HepG2 (cell line): Measurements from ENCODE around the gene NREP. TPM values are rescaled to one million over a fixed set of nuclear protein-coding genes. Genes with fewer than 3 reads are reported as not detected.
A peak's percentile ranks its signal among the peaks of the same experiment; 100 is the strongest.

Source experiments
- ATAC-seq: fragments of 200-7000 bp; cut with Tn5 transposase; 3 replicates; pipeline ENCODE4 v1.9.1; 2020; ENCODE audit warnings: mild to moderate bottlenecking, moderate library complexity
- BruUV-seq: library from RNA; stranded (reverse); fragments of 400-500 nt; replicated peaks from 2 replicates; lab custom pipeline; 2021; lab: Mats Ljungman, UMichigan
- CTCF ChIA-PET: fragments of 300-600 bp; formaldehyde crosslinking; extraction: SDS; loops from one replicate; lab custom pipeline; 2021; ENCODE audit warnings: low total read pairs, inconsistent platforms, low intra/inter-chr PET ratio; lab: Yijun Ruan, JAX
- POLR2A ChIA-PET: fragments of 350-600 bp; sonication (Branson Sonifier 250); formaldehyde crosslinking; loops from one replicate; lab custom pipeline; 2020; ENCODE audit warnings: antibody characterized with exemption, inconsistent platforms; lab: Yijun Ruan, JAX
- DNase-seq: peaks from one replicate; pipeline ENCODE4 v3.0.0-alpha.2; 2015; ENCODE audit warnings: low spot score
- FAIRE-seq: peaks from 3 replicates; lab custom pipeline; 2011; peaks lifted over from hg19 to GRCh38; lab: Jason Lieb, UNC
- H2AFZ ChIP-seq: one replicate; pipeline ENCODE4 v1.6.1; 2011; ENCODE audit warnings: low read length, inconsistent platforms
- H3K27ac ChIP-seq: fragments of 300-600 bp; 3 replicates; pipeline ENCODE4 v1.8.0; 2011; ENCODE audit warnings: mixed run types, mild to moderate bottlenecking, mixed read lengths, low read length, inconsistent platforms; ENCODE audit not compliant: insufficient read depth; ENCODE audit errors: extremely low read length
- H3K27me3 ChIP-seq, 2 experiments: fragments of 200-600 bp in 1 of 2; 2 replicates in 1 of 2; 3 replicates in 1 of 2; pipeline versions ENCODE4 v1.6.0 to v1.8.0; 2011; ENCODE audit warnings: low read length in 2 of 2, mild to moderate bottlenecking in 2 of 2, moderate library complexity in 2 of 2, inconsistent platforms in 1 of 2; ENCODE audit not compliant: insufficient read depth in 2 of 2, control insufficient read depth in 1 of 2
- H3K36me3 ChIP-seq, 2 experiments: fragments of 200-600 bp in 1 of 2; replicated peaks in 1 of 2; 2 replicates in 1 of 2; 3 replicates in 1 of 2; pipeline versions ENCODE4 v1.5.1 to v1.8.0; 2011; ENCODE audit warnings: low read length in 2 of 2, inconsistent platforms in 1 of 2; ENCODE audit not compliant: insufficient read depth in 2 of 2, control insufficient read depth in 1 of 2
- H3K4me1 ChIP-seq: 2 replicates; pipeline ENCODE4 v1.5.1; 2012; ENCODE audit warnings: low read length, inconsistent platforms; ENCODE audit not compliant: insufficient read depth
- H3K4me2 ChIP-seq: 2 replicates; pipeline ENCODE4 v1.6.0; 2011; ENCODE audit warnings: low read depth, low read length, inconsistent platforms
- H3K4me3 ChIP-seq, 3 experiments: fragments of 200-600 bp in 1 of 3; sonication (generic), shearing (Covaris generic) in 1 of 3; replicated peaks in 1 of 3; 2 replicates each; pipeline ENCODE4 v1.5.1; 2011 to 2016; ENCODE audit warnings: low read length in 3 of 3, inconsistent platforms in 2 of 3, low read depth in 2 of 3, mild to moderate bottlenecking in 2 of 3, control low read depth in 1 of 3, mixed read lengths in 1 of 3; ENCODE audit not compliant: insufficient read depth in 1 of 3
- H3K79me2 ChIP-seq: one replicate; pipeline ENCODE4 v1.6.1; 2011; ENCODE audit warnings: low read length, inconsistent platforms; ENCODE audit not compliant: insufficient read depth
- H3K9ac ChIP-seq: 2 replicates; pipeline ENCODE4 v1.6.0; 2011; ENCODE audit warnings: mild to moderate bottlenecking, low read depth, low read length, inconsistent platforms; ENCODE audit not compliant: insufficient read depth
- H3K9me3 ChIP-seq: 2 replicates; pipeline ENCODE4 v1.5.1; 2012; ENCODE audit warnings: mild to moderate bottlenecking, low read length
- H4K20me1 ChIP-seq: 2 replicates; pipeline ENCODE4 v1.6.0; 2011; ENCODE audit warnings: inconsistent platforms, mild to moderate bottlenecking, low read length, moderate library complexity; ENCODE audit not compliant: insufficient read depth
- CEBPG ChIP-seq: IDR thresholded peaks from 2 replicates; pipeline ENCODE4 v1.6.1; 2016
- FOXP1 ChIP-seq, 2 experiments: fragments of 450-650 bp in 1 of 2; IDR thresholded peaks; 2 replicates each; pipeline ENCODE4 v1.6.1; 2017 to 2018; ENCODE audit warnings: antibody characterized with exemption in 1 of 2
- GATAD2A ChIP-seq: IDR thresholded peaks from 2 replicates; pipeline ENCODE4 v1.6.1; 2016
- HDAC2 ChIP-seq: sonication (generic); formaldehyde crosslinking; IDR thresholded peaks from 2 replicates; pipeline ENCODE4 v1.4.0; 2020; ENCODE audit warnings: missing genetic modification reagents
- HNF4A ChIP-seq: sonication (generic); formaldehyde crosslinking; IDR thresholded peaks from 2 replicates; pipeline ENCODE4 v1.4.0; 2020; ENCODE audit warnings: missing genetic modification reagents
- KDM5B ChIP-seq: sonication (generic); formaldehyde crosslinking; IDR thresholded peaks from 2 replicates; pipeline ENCODE4 v1.4.0; 2020; ENCODE audit warnings: missing genetic modification reagents, mild to moderate bottlenecking, borderline replicate concordance
- MED1 ChIP-seq: sonication (generic); formaldehyde crosslinking; IDR thresholded peaks from 2 replicates; pipeline ENCODE4 v1.4.0; 2020; ENCODE audit warnings: missing genetic modification reagents
- NCOA2 ChIP-seq: sonication (generic); formaldehyde crosslinking; IDR thresholded peaks from 2 replicates; pipeline ENCODE4 v1.8.0; 2022; ENCODE audit warnings: inconsistent platforms
- PAXIP1 ChIP-seq: sonication (generic); formaldehyde crosslinking; conservative IDR thresholded peaks from 2 replicates; pipeline ENCODE4 v1.4.0; 2020; ENCODE audit warnings: mild to moderate bottlenecking, missing genetic modification reagents, moderate library complexity
- RARA ChIP-seq: IDR thresholded peaks from 2 replicates; pipeline ENCODE4 v1.6.1; 2016; ENCODE audit warnings: missing genetic modification reagents, missing compliant biosample characterization
- RXRB ChIP-seq: IDR thresholded peaks from 2 replicates; pipeline ENCODE4 v1.6.1; 2016; ENCODE audit warnings: borderline replicate concordance, missing genetic modification reagents, missing compliant biosample characterization
- SOX13 ChIP-seq, 3 experiments: fragments of 450-650 bp in 1 of 3; sonication (generic) in 1 of 3; formaldehyde crosslinking in 1 of 3; IDR thresholded peaks in 2 of 3; conservative IDR thresholded peaks in 1 of 3; 2 replicates each; pipeline versions ENCODE4 v1.5.0 to v1.6.1; 2016 to 2020; ENCODE audit warnings: antibody characterized with exemption in 1 of 3, mild to moderate bottlenecking in 1 of 3, missing compliant biosample characterization in 1 of 3, missing genetic modification reagents in 1 of 3, moderate library complexity in 1 of 3
- SOX5 ChIP-seq: IDR thresholded peaks from 2 replicates; pipeline ENCODE4 v1.6.1; 2016; ENCODE audit warnings: borderline replicate concordance
- SOX6 ChIP-seq, 2 experiments: fragments of 450-650 bp in 1 of 2; sonication (generic) in 1 of 2; formaldehyde crosslinking in 1 of 2; IDR thresholded peaks; 2 replicates each; pipeline versions ENCODE4 v1.4.0 to v1.6.1; 2017 to 2020; ENCODE audit warnings: antibody characterized with exemption in 1 of 2, mild to moderate bottlenecking in 1 of 2, missing genetic modification reagents in 1 of 2
- SP4 ChIP-seq: sonication (generic); formaldehyde crosslinking; IDR thresholded peaks from 2 replicates; pipeline ENCODE4 v1.8.1; 2023; ENCODE audit warnings: mild to moderate bottlenecking, missing genetic modification reagents
- TBP ChIP-seq: sonication (generic); formaldehyde crosslinking; IDR thresholded peaks from 2 replicates; pipeline ENCODE4 v1.5.0; 2020; ENCODE audit warnings: missing genetic modification reagents
- ZEB1 ChIP-seq: IDR thresholded peaks from 2 replicates; pipeline ENCODE4 v1.6.1; 2012; ENCODE audit warnings: mild to moderate bottlenecking, low read depth, inconsistent platforms; ENCODE audit not compliant: insufficient replicate concordance
- ZMYM4 ChIP-seq: sonication (generic); formaldehyde crosslinking; IDR thresholded peaks from 2 replicates; pipeline ENCODE4 v1.8.1; 2023; ENCODE audit warnings: mild to moderate bottlenecking, missing genetic modification reagents
- ZNF263 ChIP-seq: sonication (generic); formaldehyde crosslinking; IDR thresholded peaks from 2 replicates; pipeline ENCODE4 v1.4.0; 2020; ENCODE audit warnings: missing genetic modification reagents
- ZNF362 ChIP-seq: sonication (generic); formaldehyde crosslinking; IDR thresholded peaks from 2 replicates; pipeline ENCODE4 v1.4.0; 2020; ENCODE audit warnings: missing genetic modification reagents, mild to moderate bottlenecking, borderline replicate concordance
- ZNF644 ChIP-seq: IDR thresholded peaks from 2 replicates; pipeline ENCODE4 v1.6.1; 2016; ENCODE audit warnings: low read depth
- in situ Hi-C: cut with HindIII; loops from 2 replicates; pipeline ENCODE4 v1.10.0; 2017; ENCODE audit warnings: low pct_unique_long_range_greater_than_20kb; ENCODE audit not compliant: extremely low pct_ligation_motif_present
- intact Hi-C: fragments of 100-400 bp; cut with micrococcal nuclease; formaldehyde crosslinking; loops from one replicate; pipeline ENCODE4 v1.10.0; 2022; ENCODE audit not compliant: unreplicated experiment
- polyA plus RNA-seq, 8 experiments: library from polyadenylated mRNA; depleted of rRNA in 3 of 8; stranded (reverse) in 7 of 8; unstranded in 1 of 8; fragments of >200 nt; fragmentation: Illumina TruSeq in 4 of 8; extraction: Trizol in 4 of 8; gene quantifications; 2 replicates each; pipeline versions ENCODE4 v1.2.1 to v1.2.3, GENCODE V29; 2011 to 2016; ENCODE audit warnings: low read depth in 4 of 8, missing spikeins in 1 of 8, mixed read lengths in 1 of 8; ENCODE audit not compliant: insufficient read depth in 1 of 8
- total RNA-seq, 5 experiments: library from RNA; depleted of rRNA; stranded (reverse); fragments of >200 nt; fragmentation: Illumina TruSeq; extraction: Trizol; gene quantifications; 2 replicates each; pipeline ENCODE4 v1.2.3, GENCODE V29; 2016; ENCODE audit warnings: low read depth in 1 of 5

Gene NREP
- total and polyA plus RNA-seq, 2 of the 13 experiments (the other 11 are each of a cell fraction or from before 2014, with no cell fraction given) = 40.5 to 102 TPM

- ATAC-seq (peak; percentile 79), DNase-seq (peak; percentile 54), FAIRE-seq (no peak)
- H3K4me1 ChIP-seq = peaks cover 31% of the 10 kb centered on the region
- ChIA-PET CTCF (no interaction called here), POLR2A (no interaction called here)
- no peaks in the 10 kb centered on the region for H4K20me1 ChIP-seq
- H3K27ac ChIP-seq = no peak overlapping the region
- H2AFZ ChIP-seq = no peak overlapping the region
- H3K79me2 ChIP-seq = no peaks in the 10 kb centered on the region
- no TSS peak for BruUV-seq
- no peak overlapping the region for H3K4me2 ChIP-seq
- no peaks in the 10 kb centered on the region for H3K27me3 ChIP-seq
- no peaks in the 10 kb centered on the region for H3K9me3 ChIP-seq
- no peak overlapping the region for H3K4me3 ChIP-seq
- H3K36me3 ChIP-seq = no peaks in the 10 kb centered on the region
- H3K9ac ChIP-seq = no peak overlapping the region
- intact Hi-C loops = no loop called here
- in situ Hi-C loops = no loop called here
- TF ChIP-seq MED1 (CRISPR knock-in tag) (0 out of 2 replicates have a peak, but pooled peaks have one; percentile 34), SP4 (CRISPR knock-in tag) (no peak), CEBPG (CRISPR knock-in tag) (peak; percentile 43), TBP (CRISPR knock-in tag) (no peak), NCOA2 (0 out of 2 replicates have a peak, but pooled peaks have one; percentile 23), FOXP1 (IDR thresholded peaks at IDR 0.05) (no peak), FOXP1 (CRISPR knock-in tag; IDR thresholded peaks at IDR 0.05) (0 out of 2 replicates have a peak, but pooled peaks have one; percentile 7), ZNF644 (CRISPR knock-in tag) (peak; percentile 48; the same call in 1 of the 2 replicates), SOX5 (CRISPR knock-in tag) (peak; percentile 29; the same call in 1 of the 2 replicates), ZNF362 (CRISPR knock-in tag) (no peak), GATAD2A (CRISPR knock-in tag) (peak; percentile 40; the same call in 1 of the 2 replicates), ZMYM4 (0 out of 2 replicates have a peak, but pooled peaks have one; percentile 13), KDM5B (CRISPR knock-in tag) (no peak), RXRB (CRISPR knock-in tag) (0 out of 2 replicates have a peak, but pooled peaks have one; percentile 44), RARA (CRISPR knock-in tag) (peak; percentile 92), ZNF263 (CRISPR knock-in tag) (no peak), HNF4A (CRISPR knock-in tag) (0 out of 2 replicates have a peak, but pooled peaks have one; percentile 13), HDAC2 (CRISPR knock-in tag) (0 out of 2 replicates have a peak, but pooled peaks have one; percentile 28), SOX13 (IDR thresholded peaks at IDR 0.05) (no peak), SOX13 (CRISPR knock-in tag; conservative IDR thresholded peaks at IDR 0.05 in 1 of 2, IDR thresholded peaks at IDR 0.05 in 1 of 2) (peak in 1 of 2 experiments; percentile 70; a peak in 2 of 4 replicates), SOX6 (IDR thresholded peaks at IDR 0.05) (no peak), SOX6 (CRISPR knock-in tag; IDR thresholded peaks at IDR 0.05) (peak; percentile 49), PAXIP1 (CRISPR knock-in tag) (0 out of 2 replicates have a peak, but pooled peaks have one; percentile 14), ZEB1 (no peak)
Observed at GRCh38 chr5:111719773-111720172, 37.2 kb downstream of the NREP start.
